Endothelial cell of umbilical vein (primary cell): ENCODE data around the gene TMEM119. TPM values are rescaled to one million over a fixed set of nuclear protein-coding genes. Genes with fewer than 3 reads are reported as not detected.

Experiments
- BruUV-seq: library from RNA; stranded (reverse); fragments of 400-500 nt; replicated peaks from 2 replicates; lab custom pipeline; 2021; lab: Mats Ljungman, UMichigan
- CTCF ChIA-PET: fragments of 300-600, 350-600 bp; sonication (Branson Sonifier 250); formaldehyde crosslinking; loops from one replicate; lab custom pipeline; 2021; ENCODE audit warnings: antibody characterized with exemption, inconsistent platforms; lab: Charles Lee
- POLR2A ChIA-PET: fragments of 300-600, 350-600 bp; sonication (Branson Sonifier 250); formaldehyde crosslinking; loops from one replicate; lab custom pipeline; 2021; ENCODE audit warnings: antibody characterized with exemption, inconsistent platforms; lab: Charles Lee
- DNase-seq: peaks from one replicate; pipeline ENCODE4 v3.0.0-alpha.2; 2011; ENCODE audit warnings: low read depth, low spot score
- FAIRE-seq: peaks from 2 replicates; lab custom pipeline; 2011; peaks lifted over from hg19 to GRCh38; lab: Jason Lieb, UNC
- H2AFZ ChIP-seq: 2 replicates; pipeline ENCODE4 v1.6.0; 2012; ENCODE audit warnings: low read depth, low read length, control low read depth, inconsistent platforms
- H3K27ac ChIP-seq: 2 replicates; pipeline ENCODE4 v1.5.1; 2011; ENCODE audit warnings: low read depth, mild to moderate bottlenecking, control low read depth, low read length, moderate library complexity; ENCODE audit not compliant: insufficient read depth
- H3K27me3 ChIP-seq, 2 experiments: 2 replicates each; pipeline versions ENCODE4 v1.6.0 to v1.6.1; 2011; ENCODE audit warnings: low read length in 2 of 2, mixed read lengths in 1 of 2; ENCODE audit not compliant: control insufficient read depth in 2 of 2, insufficient read depth in 2 of 2
- H3K36me3 ChIP-seq, 2 experiments: 2 replicates in 1 of 2; 3 replicates in 1 of 2; pipeline ENCODE4 v1.5.1; 2011; ENCODE audit warnings: low read length in 2 of 2, mild to moderate bottlenecking in 1 of 2, moderate library complexity in 1 of 2; ENCODE audit not compliant: control insufficient read depth in 2 of 2, insufficient read depth in 2 of 2; ENCODE audit errors: extremely low read depth in 1 of 2
- H3K4me1 ChIP-seq: 3 replicates; pipeline ENCODE4 v1.5.1; 2011; ENCODE audit warnings: mild to moderate bottlenecking, low read length; ENCODE audit not compliant: control insufficient read depth, insufficient read depth; ENCODE audit errors: extremely low read depth
- H3K4me2 ChIP-seq: 2 replicates; pipeline ENCODE4 v1.6.1; 2011; ENCODE audit warnings: low read length, control low read depth, mixed read lengths; ENCODE audit not compliant: insufficient read depth
- H3K4me3 ChIP-seq, 3 experiments: fragments of 200-600 bp in 1 of 3; sonication (generic), shearing (Covaris generic) in 1 of 3; replicated peaks in 1 of 3; 2 replicates each; pipeline ENCODE4 v1.5.1; 2011 to 2016; ENCODE audit warnings: control low read depth in 3 of 3, low read length in 3 of 3, mild to moderate bottlenecking in 2 of 3, inconsistent platforms in 1 of 3, low read depth in 1 of 3, moderate library complexity in 1 of 3; ENCODE audit not compliant: insufficient read depth in 1 of 3
- H3K79me2 ChIP-seq: 2 replicates; pipeline ENCODE4 v1.6.0; 2012; ENCODE audit warnings: low read length, inconsistent platforms; ENCODE audit not compliant: control insufficient read depth, insufficient read depth
- H3K9ac ChIP-seq: replicated peaks from 2 replicates; pipeline ENCODE3; 2011; ENCODE audit warnings: low read length, control low read depth; ENCODE audit not compliant: insufficient read depth; ENCODE audit errors: extremely low read depth
- H3K9me1 ChIP-seq: replicated peaks from 3 replicates; pipeline ENCODE4 v1.6.0; 2011; ENCODE audit warnings: mild to moderate bottlenecking, low read length; ENCODE audit not compliant: control insufficient read depth, insufficient read depth; ENCODE audit errors: extremely low read depth
- H3K9me3 ChIP-seq: replicated peaks from 2 replicates; pipeline ENCODE4 v1.5.1; 2012; ENCODE audit warnings: low read length, inconsistent platforms; ENCODE audit not compliant: control insufficient read depth, insufficient read depth
- H4K20me1 ChIP-seq: replicated peaks from 2 replicates; pipeline ENCODE3; 2011; ENCODE audit warnings: mild to moderate bottlenecking, low read length; ENCODE audit not compliant: control insufficient read depth, insufficient read depth; ENCODE audit errors: extremely low read depth
- EZH2 ChIP-seq: IDR thresholded peaks from 2 replicates; pipeline ENCODE4 v1.6.1; 2012; ENCODE audit warnings: borderline replicate concordance, low read depth, mild to moderate bottlenecking, moderate library complexity, low read length, inconsistent platforms; ENCODE audit not compliant: severe bottlenecking
- FOS ChIP-seq: IDR thresholded peaks from 2 replicates; pipeline ENCODE4 v1.6.1; 2011; ENCODE audit warnings: mild to moderate bottlenecking, low read length, moderate library complexity, borderline replicate concordance; ENCODE audit not compliant: insufficient read depth
- GATA2 ChIP-seq: IDR thresholded peaks from 2 replicates; pipeline ENCODE4 v1.7.0; 2011; ENCODE audit warnings: low read depth, mild to moderate bottlenecking, moderate library complexity, mixed read lengths, low read length; ENCODE audit not compliant: insufficient read length, insufficient read depth
- JUN ChIP-seq: IDR thresholded peaks from 2 replicates; pipeline ENCODE4 v1.6.1; 2011; ENCODE audit warnings: borderline replicate concordance, low read depth; ENCODE audit not compliant: insufficient read length, insufficient read depth
- MYC ChIP-seq: IDR thresholded peaks from one replicate; pipeline ENCODE4 v1.6.1; 2011; ENCODE audit warnings: mild to moderate bottlenecking, low read depth, low read length
- POLR2A ChIP-seq: IDR thresholded peaks from 2 replicates; pipeline ENCODE4 v1.6.1; 2012; ENCODE audit warnings: low read depth, mild to moderate bottlenecking, control low read depth, low read length
- POLR2AphosphoS5 ChIP-seq: IDR thresholded peaks from 2 replicates; pipeline ENCODE4 v1.6.1; 2012; ENCODE audit warnings: low read depth, mild to moderate bottlenecking, control low read depth, low read length, moderate library complexity; ENCODE audit not compliant: insufficient read depth
- dilution Hi-C: fragments of 300-500 bp; cut with MboI; formaldehyde crosslinking; loops from one replicate; pipeline ENCODE4 v1.15.0; 2019; ENCODE audit warnings: low sequenced_read_pairs; ENCODE audit not compliant: extremely low pct_ligation_motif_present
- intact Hi-C: fragments of 100-400 bp; cut with micrococcal nuclease; formaldehyde crosslinking; loops from one replicate; pipeline ENCODE4 v1.10.0; 2022
- polyA plus RNA-seq, 4 experiments: library from polyadenylated mRNA; depleted of rRNA in 3 of 4; stranded (reverse) in 3 of 4; unstranded in 1 of 4; fragments of >200 nt; gene quantifications; 2 replicates each; pipeline versions ENCODE4 v1.2.1 to v1.2.3, GENCODE V29; 2011 to 2012; ENCODE audit warnings: missing spikeins in 1 of 4
- total RNA-seq: library from RNA; stranded (reverse); gene quantifications from 2 replicates; pipeline ENCODE4 v1.2.3, GENCODE V29; 2021
- TF ChIP-seq, protein P1 (sequence below), 2 donors: IDR thresholded peaks; 1 replicate in 1 of 2; 2 replicates in 1 of 2; pipeline ENCODE4 v1.5.1; 2011; ENCODE audit warnings: low read length in 2 of 2, mild to moderate bottlenecking in 2 of 2, moderate library complexity in 2 of 2, control low read depth in 1 of 2, inconsistent platforms in 1 of 2, low read depth in 1 of 2; ENCODE audit not compliant: insufficient read depth in 1 of 2; ENCODE audit errors: extremely low read depth in 1 of 2
- TF ChIP-seq, protein P2 (sequence below): IDR thresholded peaks from 2 replicates; pipeline ENCODE4 v1.6.1; 2011; ENCODE audit not compliant: insufficient read depth, insufficient read length

The TMEM119 gene
- total and polyA plus RNA-seq, 2 donors (not counting 3 experiments of a cell fraction or from before 2014, with no cell fraction given): not detected

DNA sequence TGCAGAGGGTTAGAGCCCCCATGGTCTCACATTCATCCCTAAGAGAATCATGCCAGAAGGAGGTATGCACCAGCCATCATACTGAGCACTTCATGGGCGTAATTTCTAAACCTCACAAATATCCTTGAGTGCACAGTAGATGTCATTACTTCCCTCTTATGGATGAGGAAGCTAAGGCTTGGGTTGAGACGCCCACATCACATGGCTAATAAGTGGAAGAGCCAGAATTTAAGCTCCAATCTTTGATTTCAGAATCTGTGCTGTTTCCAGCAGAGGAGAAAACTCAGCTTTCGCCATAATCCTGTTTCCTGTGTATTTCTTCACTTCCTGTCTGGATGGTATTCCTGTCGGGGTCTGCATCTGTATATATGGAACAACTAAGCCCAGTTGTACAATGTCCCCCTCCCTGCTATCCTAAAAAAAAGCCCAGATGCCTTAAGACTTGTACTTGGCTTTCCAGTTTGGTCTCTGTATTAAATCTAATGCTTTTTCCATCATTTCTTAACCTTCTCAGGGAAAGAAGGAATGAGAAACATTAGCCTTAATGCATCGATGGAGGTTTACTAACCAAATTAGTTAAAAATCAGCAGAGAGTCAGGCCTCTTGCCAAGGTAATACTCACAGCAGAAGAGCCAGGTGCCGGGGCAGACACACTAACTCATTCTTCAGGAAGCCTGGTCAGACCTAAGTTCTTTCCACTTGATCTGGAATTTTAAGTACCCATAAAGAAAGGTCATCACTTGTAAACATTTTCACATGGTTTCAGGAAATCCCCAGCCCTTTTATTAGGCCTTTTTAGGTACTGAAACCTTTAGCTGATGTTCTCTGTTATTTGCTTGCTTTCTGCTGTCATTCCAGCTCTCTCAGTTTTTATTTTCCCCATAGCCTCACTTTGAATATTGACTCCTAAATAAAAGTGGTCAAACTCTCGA, 30.2 kb downstream of the TMEM119 start:
- H3K9me1 ChIP-seq: no peaks in the 10 kb centered on the region
- POLR2A ChIA-PET: no interaction called here
- intact Hi-C loops: no loop called here
- H3K9me3 ChIP-seq: no peaks in the 10 kb centered on the region
- no peak overlapping the region for H2AFZ ChIP-seq
- H3K36me3 ChIP-seq: peaks cover 15 to 17% of the 10 kb centered on the region in 2 experiments
- H3K27ac ChIP-seq: no peak overlapping the region
- dilution Hi-C loops: no loop called here
- H3K4me3 ChIP-seq: no peak overlapping the region
- CTCF ChIA-PET: interaction anchor here (1.1 to 7.4 kb wide), 5 partner anchors 9 to 525 kb away, joined by 3 to 86 read pairs (median 6); partner anchors contain the start of gene ALKBH2
- peaks cover 4% of the 10 kb centered on the region for H3K79me2 ChIP-seq
- TF ChIP-seq JUN (no peak), MYC (no peak), POLR2AphosphoS5 (no peak)
- FAIRE-seq (no peak), DNase-seq (peak; percentile 21)
- H4K20me1 ChIP-seq: no peaks in the 10 kb centered on the region
- no peaks in the 10 kb centered on the region for H3K27me3 ChIP-seq
- no TSS peak for BruUV-seq
- H3K4me2 ChIP-seq: no peak overlapping the region
- peaks cover 22% of the 10 kb centered on the region for H3K4me1 ChIP-seq
- H3K9ac ChIP-seq: no peak overlapping the region

DNA sequence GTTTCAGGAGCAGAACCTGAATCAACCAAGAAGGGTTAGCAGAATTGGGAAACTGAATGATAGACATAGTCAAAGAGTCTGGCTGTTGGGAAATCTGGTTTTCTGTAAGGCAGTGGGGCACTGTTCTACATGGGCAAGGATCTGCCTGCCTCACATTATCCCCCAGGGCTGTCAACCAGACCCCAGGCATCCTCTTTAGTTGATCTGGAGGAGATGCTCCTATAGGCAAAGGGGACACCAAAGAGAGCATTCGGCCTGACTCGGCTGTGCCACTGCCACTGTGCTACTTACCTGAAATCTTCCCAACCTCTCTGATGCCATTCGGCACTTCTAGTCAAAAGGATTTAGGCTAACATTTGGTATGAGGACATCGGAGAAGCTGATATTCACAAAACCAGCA, 31.4 kb downstream of the TMEM119 start:
- TF ChIP-seq MYC (no peak), JUN (no peak), POLR2A (no peak), FOS (no peak), POLR2AphosphoS5 (no peak), GATA2 (no peak), EZH2 (no peak)
- TF ChIP-seq, protein P1, sequence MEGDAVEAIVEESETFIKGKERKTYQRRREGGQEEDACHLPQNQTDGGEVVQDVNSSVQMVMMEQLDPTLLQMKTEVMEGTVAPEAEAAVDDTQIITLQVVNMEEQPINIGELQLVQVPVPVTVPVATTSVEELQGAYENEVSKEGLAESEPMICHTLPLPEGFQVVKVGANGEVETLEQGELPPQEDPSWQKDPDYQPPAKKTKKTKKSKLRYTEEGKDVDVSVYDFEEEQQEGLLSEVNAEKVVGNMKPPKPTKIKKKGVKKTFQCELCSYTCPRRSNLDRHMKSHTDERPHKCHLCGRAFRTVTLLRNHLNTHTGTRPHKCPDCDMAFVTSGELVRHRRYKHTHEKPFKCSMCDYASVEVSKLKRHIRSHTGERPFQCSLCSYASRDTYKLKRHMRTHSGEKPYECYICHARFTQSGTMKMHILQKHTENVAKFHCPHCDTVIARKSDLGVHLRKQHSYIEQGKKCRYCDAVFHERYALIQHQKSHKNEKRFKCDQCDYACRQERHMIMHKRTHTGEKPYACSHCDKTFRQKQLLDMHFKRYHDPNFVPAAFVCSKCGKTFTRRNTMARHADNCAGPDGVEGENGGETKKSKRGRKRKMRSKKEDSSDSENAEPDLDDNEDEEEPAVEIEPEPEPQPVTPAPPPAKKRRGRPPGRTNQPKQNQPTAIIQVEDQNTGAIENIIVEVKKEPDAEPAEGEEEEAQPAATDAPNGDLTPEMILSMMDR (IDR thresholded peaks at IDR 0.05; ENCODE audit: extremely low read depth in 1 of 2, insufficient read depth in 1 of 2, low read depth in 1 of 2, low read length in 2 of 2): no peak
- TF ChIP-seq, protein P2, sequence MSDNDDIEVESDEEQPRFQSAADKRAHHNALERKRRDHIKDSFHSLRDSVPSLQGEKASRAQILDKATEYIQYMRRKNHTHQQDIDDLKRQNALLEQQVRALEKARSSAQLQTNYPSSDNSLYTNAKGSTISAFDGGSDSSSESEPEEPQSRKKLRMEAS: no peak
- Histone ChIP-seq H3K9ac (no peak overlapping the region), H3K9me1 (no peaks in the 10 kb centered on the region), H3K4me1 (peaks cover 27% of the 10 kb centered on the region), H3K4me3 (no peak overlapping the region), H3K36me3 (peaks cover 15 to 17% of the 10 kb centered on the region in 2 experiments), H2AFZ (no peak overlapping the region), H3K9me3 (no peaks in the 10 kb centered on the region), H3K27me3 (no peaks in the 10 kb centered on the region), H3K79me2 (peaks cover 4% of the 10 kb centered on the region), H3K27ac (peak overlapping the region; percentile 27), H4K20me1 (no peaks in the 10 kb centered on the region), H3K4me2 (no peak overlapping the region)
- intact Hi-C loops (no loop called here), dilution Hi-C loops (no loop called here)
- ChIA-PET POLR2A (no interaction called here), CTCF (interaction anchor here (0.7 to 3.1 kb wide), 8 partner anchors 52 to 827 kb away, joined by 3 to 55 read pairs (median 6); partner anchors contain the start of gene ALKBH2)
- FAIRE-seq (no peak), DNase-seq (no peak)
- no TSS peak for BruUV-seq
